Mesangial cell (primary cell): ENCODE results near the gene POLR1B. TPM values are rescaled to one million over a fixed set of nuclear protein-coding genes. Genes with fewer than 3 reads are reported as not detected.

Source experiments
- total RNA-seq: library from RNA; depleted of rRNA; stranded (reverse); fragments of >200 nt; gene quantifications from 2 replicates; pipeline ENCODE4 v1.2.3, GENCODE V29; 2015

Gene POLR1B, protein sequence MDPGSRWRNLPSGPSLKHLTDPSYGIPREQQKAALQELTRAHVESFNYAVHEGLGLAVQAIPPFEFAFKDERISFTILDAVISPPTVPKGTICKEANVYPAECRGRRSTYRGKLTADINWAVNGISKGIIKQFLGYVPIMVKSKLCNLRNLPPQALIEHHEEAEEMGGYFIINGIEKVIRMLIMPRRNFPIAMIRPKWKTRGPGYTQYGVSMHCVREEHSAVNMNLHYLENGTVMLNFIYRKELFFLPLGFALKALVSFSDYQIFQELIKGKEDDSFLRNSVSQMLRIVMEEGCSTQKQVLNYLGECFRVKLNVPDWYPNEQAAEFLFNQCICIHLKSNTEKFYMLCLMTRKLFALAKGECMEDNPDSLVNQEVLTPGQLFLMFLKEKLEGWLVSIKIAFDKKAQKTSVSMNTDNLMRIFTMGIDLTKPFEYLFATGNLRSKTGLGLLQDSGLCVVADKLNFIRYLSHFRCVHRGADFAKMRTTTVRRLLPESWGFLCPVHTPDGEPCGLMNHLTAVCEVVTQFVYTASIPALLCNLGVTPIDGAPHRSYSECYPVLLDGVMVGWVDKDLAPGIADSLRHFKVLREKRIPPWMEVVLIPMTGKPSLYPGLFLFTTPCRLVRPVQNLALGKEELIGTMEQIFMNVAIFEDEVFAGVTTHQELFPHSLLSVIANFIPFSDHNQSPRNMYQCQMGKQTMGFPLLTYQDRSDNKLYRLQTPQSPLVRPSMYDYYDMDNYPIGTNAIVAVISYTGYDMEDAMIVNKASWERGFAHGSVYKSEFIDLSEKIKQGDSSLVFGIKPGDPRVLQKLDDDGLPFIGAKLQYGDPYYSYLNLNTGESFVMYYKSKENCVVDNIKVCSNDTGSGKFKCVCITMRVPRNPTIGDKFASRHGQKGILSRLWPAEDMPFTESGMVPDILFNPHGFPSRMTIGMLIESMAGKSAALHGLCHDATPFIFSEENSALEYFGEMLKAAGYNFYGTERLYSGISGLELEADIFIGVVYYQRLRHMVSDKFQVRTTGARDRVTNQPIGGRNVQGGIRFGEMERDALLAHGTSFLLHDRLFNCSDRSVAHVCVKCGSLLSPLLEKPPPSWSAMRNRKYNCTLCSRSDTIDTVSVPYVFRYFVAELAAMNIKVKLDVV
- 12.7 TPM in 2 replicates for total RNA-seq

DNA sequence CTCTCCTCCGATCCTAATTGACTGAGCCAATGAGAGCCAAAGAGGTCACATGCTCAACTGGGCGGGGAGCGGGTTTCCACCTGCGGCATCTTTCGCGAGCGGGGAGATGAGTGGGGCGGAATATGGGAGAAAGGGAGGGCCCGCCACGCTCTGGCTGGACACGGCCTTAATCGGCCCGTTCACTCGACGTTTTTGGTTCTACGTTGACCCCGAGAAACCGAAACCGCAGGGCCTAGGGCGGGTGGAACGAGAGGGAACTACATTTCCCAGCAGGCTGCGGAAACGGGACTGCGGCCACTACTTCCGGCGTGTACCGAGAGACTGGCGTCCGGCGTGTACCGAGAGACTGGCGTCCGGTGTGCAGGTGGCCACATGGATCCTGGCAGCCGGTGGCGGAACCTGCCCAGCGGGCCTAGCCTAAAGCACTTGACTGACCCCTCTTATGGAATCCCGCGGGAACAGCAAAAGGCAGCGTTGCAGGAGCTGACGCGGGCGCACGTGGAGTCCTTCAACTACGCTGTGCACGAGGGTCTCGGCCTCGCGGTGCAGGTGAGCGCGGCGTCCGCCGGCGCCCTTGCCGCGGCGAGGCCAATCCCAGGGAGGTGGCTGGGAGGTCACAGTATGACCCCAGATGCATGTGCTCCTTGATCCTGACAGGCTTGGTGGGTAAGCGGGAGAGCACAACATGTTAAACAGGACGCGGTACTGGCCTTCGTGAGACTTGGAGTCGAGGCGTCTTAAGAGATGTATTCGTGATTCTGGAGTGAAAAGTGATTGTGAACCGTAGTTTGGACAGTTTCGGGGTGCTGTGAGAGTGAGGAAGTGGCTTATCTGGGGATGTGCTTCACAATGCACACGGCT, at the start of gene POLR1B:
Gene POLR1B, plus strand, starts transcription at position 343 of the 861 bp plus-strand sequence. Its CDS starts 30 bp downstream, at position 373.

DNA sequence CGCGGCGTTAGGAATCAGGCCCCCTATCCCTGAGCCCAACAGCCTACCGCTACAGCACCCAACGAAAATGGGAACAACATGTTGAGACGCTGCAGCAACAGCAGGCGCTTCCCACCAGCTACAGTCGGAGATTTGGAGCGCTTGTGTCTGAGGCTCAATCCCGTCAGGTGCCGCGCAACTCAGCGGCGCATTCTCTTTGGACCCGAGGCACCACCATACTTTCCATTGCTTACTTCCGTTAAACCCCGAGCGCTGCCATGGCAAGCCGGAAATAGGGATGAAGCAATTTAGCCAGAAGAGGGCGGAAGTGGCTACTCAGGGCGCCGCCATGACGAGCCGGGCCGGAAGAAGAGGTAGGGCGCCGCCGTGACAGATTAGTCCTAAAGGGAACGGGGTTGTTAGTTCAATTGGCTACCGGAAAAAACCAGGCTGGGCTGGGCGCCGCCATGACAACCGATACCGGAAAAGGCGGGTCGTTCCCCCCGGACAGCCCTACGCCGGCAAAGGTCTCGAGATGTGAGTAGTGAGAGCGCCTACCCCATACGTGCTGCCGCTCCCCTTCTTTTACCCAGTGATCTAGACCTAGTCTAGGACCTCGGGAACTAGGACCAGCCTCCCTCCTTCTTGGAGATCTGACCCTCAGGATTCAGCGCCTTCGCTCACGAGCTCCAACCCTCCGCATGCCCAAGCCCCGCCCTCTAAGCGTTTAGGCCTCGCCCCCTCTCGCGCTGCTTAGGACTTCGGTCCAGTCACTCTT, 42.0 kb downstream of the POLR1B start, which contains the start of gene CHCHD5:
Gene CHCHD5, plus strand, starts transcription at position 476 of the 757 bp plus-strand sequence. Its CDS starts 39 bp downstream, at position 515.

Other genes with a start within 250 kb of the POLR1B start
- gene RGPD8, start 108.8 kb upstream of the POLR1B start, total RNA-seq: 1.1 and 2.8 TPM in 2 replicates
- 30.6 and 52.0 TPM in 2 replicates for gene TTL, start 60.3 kb upstream of the POLR1B start, total RNA-seq
- gene CHCHD5, start 42.1 kb downstream of the POLR1B start, total RNA-seq: 23.1 and 57.3 TPM in 2 replicates
- gene SLC20A1, start 103.5 kb downstream of the POLR1B start, total RNA-seq: 57.0 and 80.8 TPM in 2 replicates
- not detected in 2 replicates for gene NT5DC4, start 178.6 kb downstream of the POLR1B start, total RNA-seq
- gene CKAP2L, start 222.1 kb downstream of the POLR1B start, total RNA-seq: 0.63 and 23.3 TPM in 2 replicates
- not detected in 2 replicates for gene IL1A, start 242.0 kb downstream of the POLR1B start, total RNA-seq